Choroid plexus epithelial cell (primary cell): ENCODE results near the gene TMEM185B.
A peak's percentile ranks its signal among the peaks of the same experiment; 100 is the strongest.

Experiments used
- DNase-seq: peaks from one replicate; pipeline ENCODE4 v3.0.0-alpha.2; 2010; ENCODE audit warnings: low read depth
- H3K4me3 ChIP-seq: 2 replicates; pipeline ENCODE4 v1.5.1; 2011; ENCODE audit warnings: low read depth, mild to moderate bottlenecking, control low read depth, low read length, moderate library complexity
- CTCF ChIP-seq: conservative IDR thresholded peaks from 2 replicates; pipeline ENCODE4 v1.5.1; 2011; ENCODE audit warnings: low read depth, mild to moderate bottlenecking, control low read depth, inconsistent platforms, low read length, moderate library complexity

Gene TMEM185B

GRCh38 chr2:120223034-120223912, at the start of gene TMEM185B:
TSS of gene TMEM185B (minus strand) at chr2:120223400. CDS start at chr2:120222976, 424 bp downstream.
- peak within 1 kb of the TSS; percentile 75 for H3K4me3 ChIP-seq
- DNase-seq, result peak; percentile 81
- TF ChIP-seq CTCF, result peak; percentile 54

GRCh38 chr2:120271711-120272379, 48.6 kb upstream of the TMEM185B start:
- no peak for TF ChIP-seq CTCF

DNA sequence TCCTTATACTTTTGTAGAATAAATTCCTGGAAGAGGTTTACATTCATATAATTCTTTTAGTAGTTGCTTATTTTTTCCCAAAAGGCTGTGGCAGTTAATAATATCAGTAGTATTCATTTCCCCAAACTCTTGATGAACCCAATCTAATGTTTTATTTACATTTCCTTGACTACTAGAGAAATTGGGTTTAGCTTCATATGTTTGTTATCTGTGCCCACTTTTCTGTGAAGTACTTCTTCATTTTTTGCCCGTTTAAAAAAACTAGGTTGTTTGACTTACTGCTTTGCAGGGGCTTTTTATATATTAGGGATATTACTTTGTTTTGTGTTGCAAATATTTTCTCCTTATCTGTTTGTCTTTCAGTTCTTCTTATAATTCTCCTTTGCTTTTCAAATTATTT, 46.6 kb upstream of the TMEM185B start:
- TF ChIP-seq CTCF, result no peak
- DNase-seq, result no peak
- no peak overlapping the region for H3K4me3 ChIP-seq

More at GRCh38 chr2:120271711-120272379, 48.6 kb upstream of the TMEM185B start:
- DNase-seq, result no peak
- H3K4me3 ChIP-seq, result no peak overlapping the region

DNA sequence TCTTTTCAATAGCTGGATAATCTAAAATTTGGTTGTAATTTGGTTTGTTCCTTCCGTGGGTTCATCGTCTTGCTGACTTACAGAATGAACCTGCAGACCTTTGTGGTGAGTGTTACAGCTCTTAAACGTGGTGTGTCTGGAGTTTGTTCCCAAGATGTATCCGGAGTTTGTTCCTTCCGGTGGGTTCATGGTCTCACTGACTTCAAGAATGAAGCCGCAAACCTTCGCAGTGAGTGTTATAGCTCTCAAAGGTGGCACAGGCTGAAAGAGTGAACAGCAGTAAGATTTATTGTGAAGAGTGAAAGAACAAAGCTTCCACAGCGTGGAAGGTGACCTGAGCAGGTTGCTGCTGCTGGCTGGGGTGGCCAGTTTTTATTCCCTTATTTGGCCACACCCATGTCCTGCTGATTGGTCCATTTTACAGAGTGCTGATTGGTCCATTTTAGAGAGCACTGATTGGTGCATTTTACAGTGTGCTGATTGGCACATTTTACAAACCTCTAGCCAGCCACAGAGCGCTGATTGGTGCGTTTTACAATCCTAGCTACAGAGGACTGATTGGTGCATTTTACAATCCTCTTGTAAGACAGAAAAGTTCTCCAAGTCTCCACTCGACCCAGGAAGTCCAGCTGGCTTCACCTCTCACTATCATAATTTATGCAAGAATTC, 46.0 kb upstream of the TMEM185B start:
- DNase-seq, result no peak
- TF ChIP-seq CTCF, result no peak
- H3K4me3 ChIP-seq, result no peak overlapping the region

DNA sequence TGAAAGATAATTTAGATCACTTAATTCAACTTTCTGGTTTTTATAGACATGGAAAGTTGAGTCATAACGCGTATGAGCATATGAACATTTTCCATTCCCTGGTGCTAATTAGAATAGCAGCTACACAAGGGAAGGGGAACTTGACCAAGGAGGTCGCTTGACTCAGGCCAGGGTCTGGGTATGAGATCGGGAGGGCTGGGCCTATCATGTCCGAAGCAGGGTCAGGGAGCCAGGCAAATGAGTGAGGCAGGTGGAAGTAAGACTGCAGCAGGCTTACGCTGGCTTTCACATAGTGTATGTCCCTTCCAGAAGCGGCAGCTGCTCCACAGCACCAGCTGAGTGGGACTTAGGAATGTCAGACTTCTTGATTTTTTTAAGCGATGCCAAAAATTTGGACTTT, 44.1 kb upstream of the TMEM185B start:
- no peak for DNase-seq
- TF ChIP-seq CTCF, result no peak

DNA sequence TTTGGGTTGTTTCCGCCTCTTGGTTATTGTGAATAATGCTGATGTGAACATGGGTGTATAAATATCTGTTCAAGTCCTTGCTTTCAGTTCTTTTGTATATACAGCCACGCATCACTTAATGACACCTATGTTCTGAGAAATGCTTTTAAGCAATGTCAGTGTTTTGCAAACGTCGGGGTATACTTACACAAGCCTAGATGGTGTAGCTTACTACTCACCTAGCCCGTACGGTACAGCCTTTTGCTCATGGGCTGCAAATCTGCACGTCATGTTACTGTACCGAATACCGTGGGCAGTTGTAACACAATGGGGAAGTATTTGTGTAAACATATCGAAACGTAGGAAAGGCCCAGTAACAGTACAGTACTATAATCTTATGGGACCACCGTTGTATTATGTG, 41.8 kb upstream of the TMEM185B start:
- TF ChIP-seq CTCF, result no peak

More for the DNA sequence above, 44.1 kb upstream of the TMEM185B start:
- H3K4me3 ChIP-seq, result no peak overlapping the region

More for the DNA sequence above, 41.8 kb upstream of the TMEM185B start:
- H3K4me3 ChIP-seq, result no peak overlapping the region
- DNase-seq, result no peak
